ENCODE data around the gene CAMSAP2.

GRCh38 chr1:200707116-200707515 lies 31.6 kb upstream of the CAMSAP2 start:
- TF ChIP-seq CTCF (conservative IDR thresholded peaks at IDR 0.05 in 1 of 2, IDR thresholded peaks at IDR 0.05 in 1 of 2; ENCODE audit: extremely low read depth in 1 of 2, insufficient read depth in 1 of 2, low read depth in 1 of 2, low read length in 2 of 2) (no peak), EZH2 (IDR thresholded peaks at IDR 0.05; ENCODE audit: borderline replicate concordance, low read length) (no peak)
